Ovary (tissue), 9 donors: ENCODE measurements around the gene GHITM. TPM values are rescaled to one million over a fixed set of nuclear protein-coding genes. Genes with fewer than 3 reads are reported as not detected.

Source experiments
- DNase-seq, 5 donors: peaks; one replicate each; pipeline ENCODE4 v3.0.0-alpha.2; 2019 to 2020
- H3K27ac ChIP-seq, 2 donors: fragments of 200-600 bp; one replicate each; pipeline versions ENCODE4 v1.5.1 to v1.8.0; 2019 to 2022
- H3K27me3 ChIP-seq: fragments of 200-600 bp; one replicate; pipeline ENCODE4 v1.8.0; 2022
- H3K36me3 ChIP-seq: fragments of 200-600 bp; sonication (generic); one replicate; pipeline ENCODE4 v1.5.1; 2019
- H3K4me1 ChIP-seq: one replicate; pipeline ENCODE4 v1.8.1; 2013; ENCODE audit warnings: mild to moderate bottlenecking, moderate library complexity; ENCODE audit not compliant: insufficient read depth
- H3K4me3 ChIP-seq: fragments of 200-600 bp; sonication (generic); one replicate; pipeline ENCODE4 v1.5.1; 2017
- H3K9me3 ChIP-seq, 2 donors: fragments of 200-600 bp in 1 of 2; sonication (generic) in 1 of 2; one replicate each; pipeline versions ENCODE4 v1.5.1 to v1.8.1; 2013 to 2019; ENCODE audit warnings: mild to moderate bottlenecking in 1 of 2, moderate library complexity in 1 of 2
- EP300 ChIP-seq: sonication (generic); formaldehyde crosslinking; IDR thresholded peaks from one replicate; pipeline ENCODE4 v1.6.1; 2017; ENCODE audit warnings: antibody characterized with exemption
- POLR2A ChIP-seq: fragments of 450-650 bp; IDR thresholded peaks from one replicate; pipeline ENCODE4 v1.6.1; 2017; ENCODE audit warnings: antibody characterized with exemption, mild to moderate bottlenecking, moderate library complexity
- WGBS, 3 donors: extraction: QIAGEN DNeasy Blood & Tissue Kit in 1 of 3; methylation state at CpG; one replicate each; pipeline versions ENCODE4 v1.1.5 to v1.1.7; 2013 to 2017; 5-methylcytosine and 5-hydroxymethylcytosine counted together
- intact Hi-C, 4 donors: fragments of 100-400 bp; cut with DNase I; formaldehyde crosslinking; loops; one replicate each; pipeline versions ENCODE4 v1.11.0 to v1.15.1; 2022 to 2023
- polyA plus RNA-seq, 2 donors: library from polyadenylated mRNA; stranded (reverse); fragments of 200-250 nt in 1 of 2; fragments of 350-450 nt in 1 of 2; fragmentation: Illumina TruSeq in 1 of 2; extraction: RNeasy Lipid Tissue Mini Kit (QIAGEN cat#74804) in 1 of 2; gene quantifications; one replicate each; pipeline ENCODE4 v1.2.3, GENCODE V29; 2013 to 2014
- total RNA-seq, 7 donors: library from RNA; depleted of rRNA in 2 of 7; stranded (reverse); fragments of >200 nt in 2 of 7; fragmentation: NEBNext Ultra II Directional in 3 of 7; extraction: Animal tissue kit (Norgen Biotek cat#: 25700) in 3 of 7; gene quantifications; one replicate each; pipeline versions ENCODE4 v1.1.0 to v1.2.4, GENCODE V29; 2016 to 2023
- TF ChIP-seq, protein P1 (sequence below), 3 donors: fragments of 450-650 bp in 2 of 3; fragments of 200-600 bp in 1 of 3; IDR thresholded peaks; one replicate each; pipeline versions ENCODE4 v1.5.1 to v1.8.0; 2016 to 2022; ENCODE audit warnings: antibody characterized with exemption in 3 of 3, mild to moderate bottlenecking in 1 of 3
- donor health status: DM: no; HTN: no; CAD: no; lungs with moderate emphysema.
- donor health status: DM: no; HTN: no; CAD: no.
- donor health status: Bipolar disorder and iron deficiency.
- donor health status: DM: yes; HTN: yes; CAD: no.
- donor health status: DM: no; HTN: no; CAD: no.
- donor health status: DM: yes; HTN: yes; CAD: no.

Gene GHITM
- total and polyA plus RNA-seq, 9 donors = 82.5 to 190 (median 100) TPM

GRCh38 chr10:84155521-84155920 is 16.2 kb downstream of the GHITM start:
- H3K9me3 ChIP-seq = no peaks in the 10 kb centered on the region
- no peak for DNase-seq
- no peak overlapping the region for H3K4me3 ChIP-seq
- intact Hi-C loops = no loop called here
- TF ChIP-seq EP300 (no peak), POLR2A (no peak)
- TF ChIP-seq, protein P1, sequence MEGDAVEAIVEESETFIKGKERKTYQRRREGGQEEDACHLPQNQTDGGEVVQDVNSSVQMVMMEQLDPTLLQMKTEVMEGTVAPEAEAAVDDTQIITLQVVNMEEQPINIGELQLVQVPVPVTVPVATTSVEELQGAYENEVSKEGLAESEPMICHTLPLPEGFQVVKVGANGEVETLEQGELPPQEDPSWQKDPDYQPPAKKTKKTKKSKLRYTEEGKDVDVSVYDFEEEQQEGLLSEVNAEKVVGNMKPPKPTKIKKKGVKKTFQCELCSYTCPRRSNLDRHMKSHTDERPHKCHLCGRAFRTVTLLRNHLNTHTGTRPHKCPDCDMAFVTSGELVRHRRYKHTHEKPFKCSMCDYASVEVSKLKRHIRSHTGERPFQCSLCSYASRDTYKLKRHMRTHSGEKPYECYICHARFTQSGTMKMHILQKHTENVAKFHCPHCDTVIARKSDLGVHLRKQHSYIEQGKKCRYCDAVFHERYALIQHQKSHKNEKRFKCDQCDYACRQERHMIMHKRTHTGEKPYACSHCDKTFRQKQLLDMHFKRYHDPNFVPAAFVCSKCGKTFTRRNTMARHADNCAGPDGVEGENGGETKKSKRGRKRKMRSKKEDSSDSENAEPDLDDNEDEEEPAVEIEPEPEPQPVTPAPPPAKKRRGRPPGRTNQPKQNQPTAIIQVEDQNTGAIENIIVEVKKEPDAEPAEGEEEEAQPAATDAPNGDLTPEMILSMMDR (IDR thresholded peaks at IDR 0.05) = no peak
- H3K4me1 ChIP-seq = no peaks in the 10 kb centered on the region
- no peak overlapping the region for H3K27ac ChIP-seq
- no peaks in the 10 kb centered on the region for H3K27me3 ChIP-seq
- H3K36me3 ChIP-seq = no peaks in the 10 kb centered on the region
- 94 to 96% (median 95%) methylated on average over 4 of the region's 4 CpGs for WGBS, 3 donors

DNA sequence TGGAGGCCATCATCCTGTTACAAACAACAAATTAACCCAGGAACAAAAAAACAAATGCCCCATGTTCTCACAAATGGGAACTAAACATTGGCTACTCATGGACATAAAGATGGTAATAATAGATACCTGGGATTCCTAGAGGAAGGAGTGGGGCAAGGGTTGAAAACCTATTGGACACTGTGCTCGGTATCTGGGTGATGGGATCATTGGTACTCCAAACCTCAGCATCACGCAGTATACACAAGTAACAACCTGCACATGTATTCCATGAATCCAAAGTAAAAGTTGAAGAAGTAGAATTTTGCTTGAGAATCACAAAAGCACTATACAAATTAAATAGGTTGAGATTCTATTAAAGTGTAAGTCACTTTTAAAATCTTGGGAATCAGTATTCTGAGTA is 16.7 kb downstream of the GHITM start:
- Histone ChIP-seq H3K9me3 (no peaks in the 10 kb centered on the region), H3K27me3 (no peaks in the 10 kb centered on the region), H3K4me1 (no peaks in the 10 kb centered on the region), H3K36me3 (no peaks in the 10 kb centered on the region), H3K27ac (no peak overlapping the region), H3K4me3 (no peak overlapping the region)
- no peak for DNase-seq
- 90 to 94% (median 90%) methylated on average over 2 of the region's 2 CpGs for WGBS, 3 donors
- TF ChIP-seq EP300 = no peak
- TF ChIP-seq POLR2A = no peak
- TF ChIP-seq, protein P1 (IDR thresholded peaks at IDR 0.05) = no peak
- intact Hi-C loops = no loop called here

DNA sequence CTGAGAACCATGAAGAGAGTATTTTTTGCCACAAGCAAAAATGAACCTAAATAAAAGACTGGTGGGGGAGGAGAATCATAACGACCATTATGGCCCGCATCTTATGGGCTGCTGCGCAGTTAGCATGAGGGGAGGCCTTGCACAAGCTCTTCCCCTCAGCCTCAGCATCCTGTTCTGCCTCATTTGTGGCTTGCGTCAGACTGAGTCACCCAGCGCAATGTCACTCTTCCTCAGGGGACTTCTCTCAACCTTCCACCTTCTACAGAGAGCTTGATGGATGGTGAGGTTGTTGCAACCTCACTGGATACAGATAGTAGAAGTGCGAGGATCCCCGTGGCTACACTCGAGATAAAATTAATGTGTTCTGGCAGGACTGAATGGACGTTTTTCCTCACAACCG is 17.5 kb downstream of the GHITM start:
- WGBS, 3 donors = 48 to 59% (median 51%) methylated on average over 10 of the region's 10 CpGs
- Histone ChIP-seq H3K9me3 (no peaks in the 10 kb centered on the region), H3K27ac (no peak overlapping the region), H3K36me3 (no peaks in the 10 kb centered on the region), H3K4me3 (no peak overlapping the region), H3K4me1 (no peaks in the 10 kb centered on the region), H3K27me3 (no peaks in the 10 kb centered on the region)
- intact Hi-C loops = no loop called here
- no peak for TF ChIP-seq EP300
- TF ChIP-seq, protein P1 (IDR thresholded peaks at IDR 0.05) = no peak
- no peak for TF ChIP-seq POLR2A
- no peak for DNase-seq

GRCh38 chr10:84158061-84158460 is 18.8 kb downstream of the GHITM start:
- DNase-seq = no peak
- Histone ChIP-seq H3K4me3 (no peak overlapping the region), H3K27me3 (no peaks in the 10 kb centered on the region), H3K36me3 (no peaks in the 10 kb centered on the region), H3K27ac (no peak overlapping the region), H3K4me1 (no peaks in the 10 kb centered on the region), H3K9me3 (no peaks in the 10 kb centered on the region)
- TF ChIP-seq EP300 (no peak), POLR2A (no peak)
- TF ChIP-seq, protein P1 (IDR thresholded peaks at IDR 0.05) = no peak
- WGBS, 3 donors = 60 to 78% (median 70%) methylated on average over 2 of the region's 2 CpGs
- intact Hi-C loops = no loop called here

DNA sequence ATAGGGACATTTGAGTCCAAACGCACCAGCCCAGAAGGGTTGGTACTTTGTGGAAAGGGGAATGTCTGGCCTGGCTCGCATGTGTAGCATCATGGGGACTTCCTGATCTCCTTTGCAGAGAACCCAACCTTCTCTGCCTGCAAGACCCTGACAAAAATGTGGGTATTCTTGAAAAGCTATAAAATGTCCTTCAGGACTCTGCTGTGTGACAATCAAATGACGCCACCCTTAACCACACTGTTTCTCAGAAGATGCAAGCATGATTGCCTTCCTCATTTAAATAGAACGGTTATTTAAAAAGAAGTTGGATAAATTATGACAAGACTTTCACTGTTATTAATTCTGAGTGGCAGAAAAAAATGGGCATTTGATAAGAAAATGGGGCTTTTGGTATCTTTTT is 19.2 kb downstream of the GHITM start:
- H3K36me3 ChIP-seq = no peaks in the 10 kb centered on the region
- no peaks in the 10 kb centered on the region for H3K4me1 ChIP-seq
- no peak for DNase-seq
- no peaks in the 10 kb centered on the region for H3K27me3 ChIP-seq
- TF ChIP-seq, protein P1 (IDR thresholded peaks at IDR 0.05) = no peak
- TF ChIP-seq EP300 (no peak), POLR2A (no peak)
- intact Hi-C loops = no loop called here
- no peak overlapping the region for H3K27ac ChIP-seq
- H3K4me3 ChIP-seq = no peak overlapping the region
- no peaks in the 10 kb centered on the region for H3K9me3 ChIP-seq
- 74 to 82% (median 79%) methylated on average over 4 of the region's 4 CpGs for WGBS, 3 donors
